Testis (tissue), 2 donors: ENCODE results near the gene FRMD5.

Source experiments
- CTCF ChIP-seq, 3 experiments: fragments of 450-650 bp in 2 of 3; fragments of 200-600 bp in 1 of 3; sonication (generic) in 1 of 3; IDR thresholded peaks; one replicate each; pipeline ENCODE4 v1.5.1; 2016 to 2019; ENCODE audit warnings: antibody characterized with exemption in 3 of 3, mild to moderate bottlenecking in 2 of 3, moderate library complexity in 1 of 3
- POLR2A ChIP-seq: fragments of 450-650 bp; IDR thresholded peaks from one replicate; pipeline ENCODE4 v1.6.1; 2017; ENCODE audit warnings: antibody characterized with exemption, mild to moderate bottlenecking, moderate library complexity

GRCh38 chr15:43923553-43923952, 271.5 kb downstream of the FRMD5 start:
- no peak for TF ChIP-seq CTCF (IDR thresholded peaks at IDR 0.05)
- TF ChIP-seq POLR2A: no peak
